HL-60 (cell line): Measurements from ENCODE around the gene PTPRG.

Experiments
- DNase-seq, 2 experiments: peaks; one replicate each; pipeline ENCODE4 v3.0.0-alpha.2; 2010 to 2020; ENCODE audit warnings: low read depth in 1 of 2, low spot score in 1 of 2
- H3K27ac ChIP-seq: fragments of 250-450 bp; sonication (Bioruptor Pico); replicated peaks from 2 replicates; pipeline ENCODE4 v1.5.1; 2020; ENCODE audit warnings: mild to moderate bottlenecking, moderate library complexity
- H3K27me3 ChIP-seq: fragments of 250-450 bp; sonication (Bioruptor Pico); 2 replicates; pipeline ENCODE4 v1.5.1; 2021; ENCODE audit warnings: mild to moderate bottlenecking, moderate library complexity; ENCODE audit not compliant: insufficient read depth, poor library complexity, severe bottlenecking
- H3K4me3 ChIP-seq: replicated peaks from 2 replicates; pipeline ENCODE4 v1.5.1; 2011; ENCODE audit warnings: mild to moderate bottlenecking, control low read depth, low read length; ENCODE audit not compliant: insufficient read depth
- GABPA ChIP-seq: IDR thresholded peaks from 2 replicates; pipeline ENCODE4 v1.6.1; 2012; ENCODE audit warnings: low read depth
- POLR2AphosphoS5 ChIP-seq: IDR thresholded peaks from 2 replicates; pipeline ENCODE4 v1.6.1; 2012; ENCODE audit warnings: low read depth
- SPI1 ChIP-seq: IDR thresholded peaks from 2 replicates; pipeline ENCODE4 v1.6.1; 2012; ENCODE audit warnings: low read depth, mild to moderate bottlenecking, borderline replicate concordance
- TF ChIP-seq, protein P1 (sequence below): IDR thresholded peaks from one replicate; pipeline ENCODE4 v1.5.1; 2011; ENCODE audit warnings: low read length, control low read depth, inconsistent platforms; ENCODE audit not compliant: insufficient read depth
- TF ChIP-seq, protein P2 (sequence below): IDR thresholded peaks from 2 replicates; pipeline ENCODE4 v1.6.1; 2012; ENCODE audit warnings: low read depth; ENCODE audit not compliant: insufficient replicate concordance

The PTPRG gene

DNA sequence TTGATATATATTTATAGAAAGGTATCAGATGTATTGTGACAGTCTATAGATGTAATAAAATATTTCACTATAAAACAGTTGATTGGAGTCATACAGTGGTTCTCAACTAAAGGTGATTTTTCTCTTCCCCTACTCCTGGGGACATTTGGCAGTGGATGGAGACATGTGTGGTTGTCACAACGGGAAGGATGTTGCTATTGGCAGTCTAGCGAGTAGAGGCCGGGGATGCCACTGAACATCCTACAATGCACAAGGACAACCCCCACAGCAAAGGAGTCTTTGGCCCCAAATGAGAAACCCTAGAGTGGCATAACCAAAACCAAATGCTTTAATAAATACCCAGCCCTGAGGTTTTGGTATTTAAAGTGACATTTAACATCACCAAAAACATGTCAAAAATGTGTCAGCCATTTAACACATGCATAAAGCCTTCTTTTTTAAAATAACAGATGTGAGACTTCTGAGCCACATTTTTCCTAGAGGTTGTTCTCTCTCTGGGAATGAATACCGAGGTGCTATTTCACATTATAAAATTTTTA, 367.5 kb downstream of the PTPRG start:
- no peaks in the 10 kb centered on the region for H3K27me3 ChIP-seq
- TF ChIP-seq GABPA (no peak), POLR2AphosphoS5 (no peak), SPI1 (no peak)
- TF ChIP-seq, protein P1, sequence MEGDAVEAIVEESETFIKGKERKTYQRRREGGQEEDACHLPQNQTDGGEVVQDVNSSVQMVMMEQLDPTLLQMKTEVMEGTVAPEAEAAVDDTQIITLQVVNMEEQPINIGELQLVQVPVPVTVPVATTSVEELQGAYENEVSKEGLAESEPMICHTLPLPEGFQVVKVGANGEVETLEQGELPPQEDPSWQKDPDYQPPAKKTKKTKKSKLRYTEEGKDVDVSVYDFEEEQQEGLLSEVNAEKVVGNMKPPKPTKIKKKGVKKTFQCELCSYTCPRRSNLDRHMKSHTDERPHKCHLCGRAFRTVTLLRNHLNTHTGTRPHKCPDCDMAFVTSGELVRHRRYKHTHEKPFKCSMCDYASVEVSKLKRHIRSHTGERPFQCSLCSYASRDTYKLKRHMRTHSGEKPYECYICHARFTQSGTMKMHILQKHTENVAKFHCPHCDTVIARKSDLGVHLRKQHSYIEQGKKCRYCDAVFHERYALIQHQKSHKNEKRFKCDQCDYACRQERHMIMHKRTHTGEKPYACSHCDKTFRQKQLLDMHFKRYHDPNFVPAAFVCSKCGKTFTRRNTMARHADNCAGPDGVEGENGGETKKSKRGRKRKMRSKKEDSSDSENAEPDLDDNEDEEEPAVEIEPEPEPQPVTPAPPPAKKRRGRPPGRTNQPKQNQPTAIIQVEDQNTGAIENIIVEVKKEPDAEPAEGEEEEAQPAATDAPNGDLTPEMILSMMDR = no peak
- TF ChIP-seq, protein P2, sequence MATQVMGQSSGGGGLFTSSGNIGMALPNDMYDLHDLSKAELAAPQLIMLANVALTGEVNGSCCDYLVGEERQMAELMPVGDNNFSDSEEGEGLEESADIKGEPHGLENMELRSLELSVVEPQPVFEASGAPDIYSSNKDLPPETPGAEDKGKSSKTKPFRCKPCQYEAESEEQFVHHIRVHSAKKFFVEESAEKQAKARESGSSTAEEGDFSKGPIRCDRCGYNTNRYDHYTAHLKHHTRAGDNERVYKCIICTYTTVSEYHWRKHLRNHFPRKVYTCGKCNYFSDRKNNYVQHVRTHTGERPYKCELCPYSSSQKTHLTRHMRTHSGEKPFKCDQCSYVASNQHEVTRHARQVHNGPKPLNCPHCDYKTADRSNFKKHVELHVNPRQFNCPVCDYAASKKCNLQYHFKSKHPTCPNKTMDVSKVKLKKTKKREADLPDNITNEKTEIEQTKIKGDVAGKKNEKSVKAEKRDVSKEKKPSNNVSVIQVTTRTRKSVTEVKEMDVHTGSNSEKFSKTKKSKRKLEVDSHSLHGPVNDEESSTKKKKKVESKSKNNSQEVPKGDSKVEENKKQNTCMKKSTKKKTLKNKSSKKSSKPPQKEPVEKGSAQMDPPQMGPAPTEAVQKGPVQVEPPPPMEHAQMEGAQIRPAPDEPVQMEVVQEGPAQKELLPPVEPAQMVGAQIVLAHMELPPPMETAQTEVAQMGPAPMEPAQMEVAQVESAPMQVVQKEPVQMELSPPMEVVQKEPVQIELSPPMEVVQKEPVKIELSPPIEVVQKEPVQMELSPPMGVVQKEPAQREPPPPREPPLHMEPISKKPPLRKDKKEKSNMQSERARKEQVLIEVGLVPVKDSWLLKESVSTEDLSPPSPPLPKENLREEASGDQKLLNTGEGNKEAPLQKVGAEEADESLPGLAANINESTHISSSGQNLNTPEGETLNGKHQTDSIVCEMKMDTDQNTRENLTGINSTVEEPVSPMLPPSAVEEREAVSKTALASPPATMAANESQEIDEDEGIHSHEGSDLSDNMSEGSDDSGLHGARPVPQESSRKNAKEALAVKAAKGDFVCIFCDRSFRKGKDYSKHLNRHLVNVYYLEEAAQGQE = no peak
- H3K4me3 ChIP-seq = no peak overlapping the region
- H3K27ac ChIP-seq = no peak overlapping the region
- DNase-seq = no peak

DNA sequence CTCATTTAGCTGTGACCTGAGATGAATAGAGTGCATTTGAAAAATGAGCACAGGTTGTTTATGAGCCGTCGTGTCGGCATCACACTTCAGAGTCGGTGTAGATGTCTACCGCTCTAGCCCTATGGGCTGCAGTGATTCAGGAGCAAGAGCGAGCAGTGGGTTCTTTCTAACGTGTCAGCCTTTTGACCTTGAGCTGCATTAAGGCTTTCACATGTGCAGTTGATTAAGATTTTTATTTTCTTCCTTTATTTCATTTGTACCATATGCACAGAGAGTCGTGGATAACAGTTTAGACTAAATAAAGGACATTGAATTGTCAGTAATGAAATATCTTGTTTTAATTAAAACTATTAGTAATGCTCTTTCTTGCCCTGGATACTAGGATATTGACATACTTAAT, 368.2 kb downstream of the PTPRG start:
- TF ChIP-seq, protein P1 = no peak
- TF ChIP-seq POLR2AphosphoS5 = no peak
- TF ChIP-seq GABPA = no peak
- TF ChIP-seq, protein P2 = no peak
- TF ChIP-seq SPI1 = no peak
- no peak overlapping the region for H3K27ac ChIP-seq
- no peak overlapping the region for H3K4me3 ChIP-seq
- no peak for DNase-seq
- H3K27me3 ChIP-seq = no peaks in the 10 kb centered on the region

- Histone ChIP-seq H3K27me3 (no peaks in the 10 kb centered on the region), H3K4me3 (no peak overlapping the region), H3K27ac (no peak overlapping the region)
- TF ChIP-seq, protein P1 = no peak
- TF ChIP-seq SPI1 (no peak), POLR2AphosphoS5 (no peak), GABPA (no peak)
- TF ChIP-seq, protein P2 = no peak
- DNase-seq = no peak
These were observed 371.1 kb downstream of the PTPRG start for GRCh38 chr3:61932499-61932898.
